BJ (cell line): ENCODE results near the gene GPATCH1. TPM values are rescaled to one million over a fixed set of nuclear protein-coding genes. Genes with fewer than 3 reads are reported as not detected.

Experiments
- CTCF ChIA-PET: fragments of 350-600 bp; formaldehyde crosslinking; extraction: SDS; loops from one replicate; lab custom pipeline; 2021; ENCODE audit warnings: antibody characterized with exemption, inconsistent platforms; lab: Yijun Ruan, JAX
- POLR2A ChIA-PET: fragments of 300-600 bp; sonication (Branson Sonifier 250); formaldehyde crosslinking; extraction: SDS; loops from one replicate; lab custom pipeline; 2021; ENCODE audit warnings: antibody characterized with exemption; lab: Charles Lee
- DNase-seq: peaks from one replicate; pipeline ENCODE4 v3.0.0-alpha.2; 2011; ENCODE audit warnings: low read depth
- H3K27me3 ChIP-seq: 2 replicates; pipeline ENCODE4 v1.6.0; 2011; ENCODE audit warnings: low read length; ENCODE audit not compliant: control insufficient read depth, insufficient read depth
- H3K36me3 ChIP-seq: 2 replicates; pipeline ENCODE4 v1.5.1; 2011; ENCODE audit warnings: low read length; ENCODE audit not compliant: control insufficient read depth, insufficient read depth
- H3K4me3 ChIP-seq: 2 replicates; pipeline ENCODE4 v1.5.1; 2011; ENCODE audit warnings: low read depth, mild to moderate bottlenecking, control low read depth, low read length
- polyA plus RNA-seq: library from polyadenylated mRNA; depleted of rRNA; stranded (reverse); fragments of >200 nt; gene quantifications from 2 replicates; pipeline ENCODE4 v1.2.3, GENCODE V29; 2011
- TF ChIP-seq, protein P1 (sequence below): IDR thresholded peaks from 2 replicates; pipeline ENCODE4 v1.5.1; 2011; ENCODE audit warnings: low read depth, mild to moderate bottlenecking, control low read depth, inconsistent platforms, low read length, moderate library complexity; ENCODE audit not compliant: insufficient read depth

Gene GPATCH1
- polyA plus RNA-seq, 1 experiment: 8.7 TPM

DNA sequence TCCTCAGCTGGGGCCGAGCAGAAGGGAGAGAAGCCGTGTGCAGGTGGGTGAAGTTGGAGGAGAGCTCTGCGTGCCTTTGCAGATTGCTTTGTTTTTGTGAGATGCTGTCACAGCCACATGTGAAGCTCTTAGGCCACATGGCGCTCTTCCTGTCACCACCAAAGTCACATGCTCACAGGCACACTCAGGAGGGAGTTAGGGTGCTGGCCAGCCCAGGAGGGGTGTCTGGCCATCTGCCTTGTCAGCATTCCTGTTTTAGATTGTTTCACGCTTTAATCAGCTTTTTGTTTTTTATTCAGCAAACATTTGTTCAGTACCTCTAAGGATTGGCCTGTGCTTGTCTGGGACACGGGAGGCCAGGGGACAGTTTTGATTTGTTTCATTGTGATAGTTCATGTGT lies 21.9 kb downstream of the GPATCH1 start:
- ChIA-PET POLR2A (no interaction called here), CTCF (interaction anchor here (1.5 kb wide), 2 partner anchors 10 to 22 kb away, joined by 4 read pairs; no protein-coding TSS in a partner anchor)
- Histone ChIP-seq H3K27me3 (no peaks in the 10 kb centered on the region), H3K4me3 (no peak overlapping the region), H3K36me3 (peaks cover 18% of the 10 kb centered on the region)
- no peak for DNase-seq
- TF ChIP-seq, protein P1, sequence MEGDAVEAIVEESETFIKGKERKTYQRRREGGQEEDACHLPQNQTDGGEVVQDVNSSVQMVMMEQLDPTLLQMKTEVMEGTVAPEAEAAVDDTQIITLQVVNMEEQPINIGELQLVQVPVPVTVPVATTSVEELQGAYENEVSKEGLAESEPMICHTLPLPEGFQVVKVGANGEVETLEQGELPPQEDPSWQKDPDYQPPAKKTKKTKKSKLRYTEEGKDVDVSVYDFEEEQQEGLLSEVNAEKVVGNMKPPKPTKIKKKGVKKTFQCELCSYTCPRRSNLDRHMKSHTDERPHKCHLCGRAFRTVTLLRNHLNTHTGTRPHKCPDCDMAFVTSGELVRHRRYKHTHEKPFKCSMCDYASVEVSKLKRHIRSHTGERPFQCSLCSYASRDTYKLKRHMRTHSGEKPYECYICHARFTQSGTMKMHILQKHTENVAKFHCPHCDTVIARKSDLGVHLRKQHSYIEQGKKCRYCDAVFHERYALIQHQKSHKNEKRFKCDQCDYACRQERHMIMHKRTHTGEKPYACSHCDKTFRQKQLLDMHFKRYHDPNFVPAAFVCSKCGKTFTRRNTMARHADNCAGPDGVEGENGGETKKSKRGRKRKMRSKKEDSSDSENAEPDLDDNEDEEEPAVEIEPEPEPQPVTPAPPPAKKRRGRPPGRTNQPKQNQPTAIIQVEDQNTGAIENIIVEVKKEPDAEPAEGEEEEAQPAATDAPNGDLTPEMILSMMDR: no peak

DNA sequence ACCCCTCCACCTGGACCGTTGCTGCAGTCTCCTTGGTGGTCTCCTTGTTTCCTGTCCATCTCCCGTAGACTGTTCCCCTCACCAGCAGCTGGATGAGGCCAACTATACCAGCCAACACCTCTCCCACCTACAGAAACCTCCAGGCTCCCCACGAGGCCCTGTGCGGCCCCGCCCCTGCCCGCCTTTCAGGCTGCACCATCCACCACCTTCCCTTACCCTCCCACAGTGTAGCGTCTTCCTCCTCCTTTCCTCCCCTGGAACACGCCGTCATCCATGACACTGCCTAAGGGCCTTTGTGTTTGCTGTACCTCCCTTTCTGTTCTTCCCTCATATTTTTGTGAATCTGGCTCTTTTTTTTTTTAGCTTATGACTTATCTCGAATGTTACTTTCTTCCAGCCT lies 27.2 kb downstream of the GPATCH1 start:
- H3K4me3 ChIP-seq: no peak overlapping the region
- ChIA-PET POLR2A (no interaction called here), CTCF (interaction anchor here (1.4 to 2.1 kb wide), 2 partner anchors 11 to 17 kb away, joined by 4 to 8 read pairs; no protein-coding TSS in a partner anchor)
- H3K36me3 ChIP-seq: peaks cover 19% of the 10 kb centered on the region
- DNase-seq: no peak
- H3K27me3 ChIP-seq: no peaks in the 10 kb centered on the region
- TF ChIP-seq, protein P1: no peak

DNA sequence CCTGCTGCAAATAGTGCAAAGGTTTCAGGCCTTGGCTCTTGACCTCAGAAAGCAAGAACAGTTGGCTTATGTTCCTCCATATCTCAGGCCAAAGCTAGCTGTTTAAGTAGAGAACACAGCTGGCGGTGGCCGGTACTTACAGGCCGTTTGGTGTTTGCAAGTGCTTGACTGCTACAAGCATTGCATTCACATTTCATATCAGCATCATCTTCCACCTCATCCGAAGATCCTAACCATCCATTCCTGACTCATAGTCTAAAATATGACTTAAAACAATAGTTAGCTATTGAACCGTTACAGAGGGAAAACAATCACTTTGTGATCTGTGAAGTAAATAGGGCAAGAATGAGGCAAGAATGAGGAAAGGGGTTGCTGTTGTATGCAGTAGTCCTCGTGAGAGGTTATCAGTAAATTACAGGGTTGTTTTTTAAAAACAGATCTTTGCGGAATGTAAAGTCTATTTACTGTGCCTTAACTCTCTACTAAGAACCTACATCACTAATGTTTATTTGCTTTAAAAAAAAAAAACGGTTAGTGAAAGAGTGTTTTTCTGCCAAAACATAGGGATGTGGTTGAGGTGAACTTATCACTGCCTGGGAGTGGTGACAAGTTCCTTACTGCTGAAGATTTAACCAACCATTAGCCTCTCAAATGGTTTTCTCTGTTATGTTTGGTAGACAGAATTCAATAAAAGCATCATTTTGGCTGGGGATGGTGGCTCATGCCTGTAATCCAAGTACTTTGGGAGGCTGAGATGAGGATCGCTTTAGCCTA lies 29.3 kb downstream of the GPATCH1 start:
- H3K4me3 ChIP-seq: no peak overlapping the region
- H3K36me3 ChIP-seq: peaks cover 21% of the 10 kb centered on the region
- no peak for DNase-seq
- POLR2A ChIA-PET: no interaction called here
- H3K27me3 ChIP-seq: no peaks in the 10 kb centered on the region
- CTCF ChIA-PET: interaction anchor here (0.5 to 2.1 kb wide), 2 partner anchors 11 to 15 kb away, joined by 3 to 8 read pairs; no protein-coding TSS in a partner anchor
- TF ChIP-seq, protein P1: no peak

DNA sequence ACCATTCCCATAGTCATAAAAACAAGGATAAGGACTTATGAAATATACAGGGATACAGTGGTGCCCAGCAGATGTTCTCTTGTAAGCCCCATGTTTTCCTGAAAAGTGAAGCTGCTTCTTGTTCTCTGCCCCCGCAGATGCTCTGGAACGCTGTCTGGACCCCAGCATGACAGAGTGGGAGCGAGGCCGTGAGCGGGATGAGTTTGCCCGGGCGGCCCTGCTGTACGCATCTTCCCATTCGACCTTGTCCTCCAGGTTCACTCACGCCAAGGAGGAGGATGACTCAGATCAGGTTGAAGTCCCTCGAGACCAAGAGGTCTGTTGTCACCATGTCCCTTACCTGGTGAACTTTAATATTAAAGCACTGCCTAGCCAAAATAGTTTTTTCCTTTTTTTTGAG lies 30.6 kb downstream of the GPATCH1 start:
- H3K27me3 ChIP-seq: no peaks in the 10 kb centered on the region
- peaks cover 18% of the 10 kb centered on the region for H3K36me3 ChIP-seq
- POLR2A ChIA-PET: no interaction called here
- H3K4me3 ChIP-seq: no peak overlapping the region
- no peak for DNase-seq
- CTCF ChIA-PET: no interaction called here
- TF ChIP-seq, protein P1: no peak

DNA sequence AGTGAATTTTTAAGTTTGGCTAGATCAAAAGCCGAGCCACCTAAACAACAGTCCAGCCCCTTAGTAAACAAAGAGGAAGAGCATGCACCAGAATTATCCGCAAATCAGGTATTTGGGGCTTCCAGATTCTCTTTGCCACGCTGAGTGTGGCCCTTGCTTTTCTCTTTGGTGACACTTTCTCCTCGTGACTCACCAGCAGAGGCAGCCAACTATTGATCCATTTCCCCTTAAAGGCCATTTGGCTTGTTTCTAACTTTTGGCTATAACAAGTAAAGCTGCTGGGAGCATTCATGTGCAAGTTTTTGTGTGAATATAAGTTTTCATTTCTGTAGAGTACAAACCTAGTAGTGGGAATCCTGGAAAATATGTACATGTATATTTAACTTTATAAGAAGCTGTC lies 33.3 kb downstream of the GPATCH1 start:
- H3K27me3 ChIP-seq: no peaks in the 10 kb centered on the region
- no peak overlapping the region for H3K4me3 ChIP-seq
- TF ChIP-seq, protein P1: no peak
- H3K36me3 ChIP-seq: peaks cover 14% of the 10 kb centered on the region
- ChIA-PET POLR2A (no interaction called here), CTCF (interaction anchor here (2.7 kb wide), 1 partner anchor 138 kb away, joined by 13 read pairs; no protein-coding TSS in a partner anchor)
- DNase-seq: no peak
